Measurements from ENCODE around the gene GDPD4. TPM values are rescaled to one million over a fixed set of nuclear protein-coding genes. Genes with fewer than 3 reads are reported as not detected.
A peak's percentile ranks its signal among the peaks of the same experiment; 100 is the strongest.

GDPD4 gene
- total RNA-seq, 1 donor from 2014 or later, result not detected

DNA sequence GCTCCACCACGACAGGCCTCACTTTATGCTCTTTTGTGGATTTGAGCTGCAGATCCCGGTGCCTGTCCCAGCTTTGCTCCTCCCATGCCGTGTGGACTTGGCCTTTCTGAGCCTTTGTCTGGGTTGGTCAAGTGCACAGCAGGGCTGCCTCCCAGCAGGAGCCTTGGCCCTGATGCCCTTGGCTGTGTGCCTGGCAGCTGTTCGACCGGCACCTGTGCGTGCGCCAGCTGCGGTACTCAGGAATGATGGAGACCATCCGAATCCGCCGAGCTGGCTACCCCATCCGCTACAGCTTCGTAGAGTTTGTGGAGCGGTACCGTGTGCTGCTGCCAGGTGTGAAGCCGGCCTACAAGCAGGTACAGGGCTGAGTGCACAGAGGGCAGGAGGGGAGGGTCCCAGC lies 126.9 kb downstream of the GDPD4 start:
- no peaks in the 10 kb centered on the region for H3K9me3 ChIP-seq
- ATAC-seq (no peak), DNase-seq (peak; percentile 40)
- TF ChIP-seq, protein P1, sequence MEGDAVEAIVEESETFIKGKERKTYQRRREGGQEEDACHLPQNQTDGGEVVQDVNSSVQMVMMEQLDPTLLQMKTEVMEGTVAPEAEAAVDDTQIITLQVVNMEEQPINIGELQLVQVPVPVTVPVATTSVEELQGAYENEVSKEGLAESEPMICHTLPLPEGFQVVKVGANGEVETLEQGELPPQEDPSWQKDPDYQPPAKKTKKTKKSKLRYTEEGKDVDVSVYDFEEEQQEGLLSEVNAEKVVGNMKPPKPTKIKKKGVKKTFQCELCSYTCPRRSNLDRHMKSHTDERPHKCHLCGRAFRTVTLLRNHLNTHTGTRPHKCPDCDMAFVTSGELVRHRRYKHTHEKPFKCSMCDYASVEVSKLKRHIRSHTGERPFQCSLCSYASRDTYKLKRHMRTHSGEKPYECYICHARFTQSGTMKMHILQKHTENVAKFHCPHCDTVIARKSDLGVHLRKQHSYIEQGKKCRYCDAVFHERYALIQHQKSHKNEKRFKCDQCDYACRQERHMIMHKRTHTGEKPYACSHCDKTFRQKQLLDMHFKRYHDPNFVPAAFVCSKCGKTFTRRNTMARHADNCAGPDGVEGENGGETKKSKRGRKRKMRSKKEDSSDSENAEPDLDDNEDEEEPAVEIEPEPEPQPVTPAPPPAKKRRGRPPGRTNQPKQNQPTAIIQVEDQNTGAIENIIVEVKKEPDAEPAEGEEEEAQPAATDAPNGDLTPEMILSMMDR (IDR thresholded peaks at IDR 0.05), result no peak
- H3K27ac ChIP-seq, result no peak overlapping the region
- no peak overlapping the region for H3K4me3 ChIP-seq
- H3K36me3 ChIP-seq, result no peaks in the 10 kb centered on the region
- intact Hi-C loops (cut with DNase I), result no loop called here
- H3K4me1 ChIP-seq, result no peaks in the 10 kb centered on the region
- H3K27me3 ChIP-seq (ENCODE audit: low read depth), result no peaks in the 10 kb centered on the region

DNA sequence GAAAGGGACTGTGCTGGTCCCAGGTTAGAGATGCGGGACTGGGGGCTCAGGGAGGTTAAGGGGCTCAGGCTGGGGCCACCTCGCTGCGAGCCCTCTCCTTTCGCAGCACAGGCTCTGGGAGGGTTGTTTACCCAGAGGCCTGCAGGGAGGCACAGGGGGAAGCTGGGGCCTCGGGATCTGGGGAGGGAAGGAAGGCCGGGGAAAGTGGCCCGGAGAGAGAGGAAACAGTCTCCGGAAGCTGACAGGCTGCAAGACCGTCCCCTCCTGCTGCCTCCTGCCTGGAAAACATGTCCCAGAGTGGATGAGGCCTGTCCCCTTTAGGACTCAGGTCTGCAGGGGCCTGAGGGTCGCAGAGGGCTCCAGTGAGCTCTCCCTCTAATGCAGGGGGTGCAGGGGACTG lies 128.0 kb downstream of the GDPD4 start:
- ATAC-seq, result no peak
- no peaks in the 10 kb centered on the region for H3K27me3 ChIP-seq (ENCODE audit: low read depth)
- H3K4me1 ChIP-seq, result no peaks in the 10 kb centered on the region
- DNase-seq, result peak; percentile 19
- TF ChIP-seq, protein P1 (IDR thresholded peaks at IDR 0.05), result no peak
- H3K27ac ChIP-seq, result no peak overlapping the region
- H3K4me3 ChIP-seq, result no peak overlapping the region
- H3K9me3 ChIP-seq, result no peaks in the 10 kb centered on the region
- intact Hi-C loops (cut with DNase I), result no loop called here
- H3K36me3 ChIP-seq, result no peaks in the 10 kb centered on the region

DNA sequence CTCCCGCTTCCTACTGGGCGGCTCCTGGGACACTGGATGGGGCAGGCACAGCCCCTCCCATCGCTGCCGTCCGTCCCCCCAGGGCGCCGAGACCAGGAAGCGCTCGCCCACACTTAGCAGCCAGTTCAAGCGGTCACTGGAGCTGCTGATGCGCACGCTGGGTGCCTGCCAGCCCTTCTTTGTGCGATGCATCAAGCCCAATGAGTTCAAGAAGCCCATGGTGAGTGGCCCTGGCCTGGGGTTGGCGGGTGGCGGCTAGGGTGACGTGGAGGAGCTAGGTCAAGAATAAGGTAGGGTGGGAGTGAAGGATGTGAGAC lies 128.9 kb downstream of the GDPD4 start:
- no peak for ATAC-seq
- H3K9me3 ChIP-seq, result no peaks in the 10 kb centered on the region
- TF ChIP-seq, protein P1 (IDR thresholded peaks at IDR 0.05), result no peak
- intact Hi-C loops (cut with DNase I), result no loop called here
- no peak overlapping the region for H3K27ac ChIP-seq
- DNase-seq, result peak; percentile 45
- H3K27me3 ChIP-seq (ENCODE audit: low read depth), result no peaks in the 10 kb centered on the region
- H3K4me3 ChIP-seq, result no peak overlapping the region
- no peaks in the 10 kb centered on the region for H3K4me1 ChIP-seq
- H3K36me3 ChIP-seq, result no peaks in the 10 kb centered on the region

DNA sequence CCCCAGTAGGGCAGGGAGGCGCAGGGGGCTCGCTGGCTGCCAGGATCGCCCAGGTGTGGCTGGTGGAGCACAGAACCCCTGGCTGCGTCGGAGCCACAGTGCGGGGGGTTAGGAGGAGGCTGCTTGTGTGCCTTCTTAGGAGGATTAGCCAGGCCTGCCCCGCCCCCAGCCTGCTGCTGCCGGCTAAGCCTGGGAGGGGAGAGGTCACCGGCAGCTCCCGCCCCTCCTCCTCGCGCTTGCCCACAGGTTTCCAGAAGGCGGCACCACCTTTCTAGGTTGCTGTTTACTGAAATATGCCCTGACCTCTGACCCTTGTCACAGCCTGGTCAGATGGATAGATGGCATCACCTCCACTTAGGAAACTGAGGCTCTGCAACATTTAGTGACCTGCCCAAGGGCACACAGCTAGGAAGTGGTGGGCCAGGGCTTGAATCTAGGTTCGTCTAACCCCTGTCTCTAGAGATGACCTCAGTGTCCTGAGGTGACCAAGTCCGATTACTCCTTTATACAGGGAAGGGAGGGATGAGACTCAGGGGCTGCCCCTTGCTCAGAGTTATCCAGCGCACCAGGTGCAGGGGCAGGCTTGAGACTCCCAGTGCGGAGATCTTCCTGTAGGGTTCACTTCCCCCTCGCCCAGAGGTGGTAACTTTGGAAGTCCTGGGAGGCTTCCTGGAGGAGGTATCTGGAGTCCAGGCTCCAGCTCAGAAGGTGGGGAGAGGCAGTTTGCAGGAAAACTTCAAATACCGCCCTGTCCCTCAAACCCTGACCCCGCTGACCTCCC lies 129.4 kb downstream of the GDPD4 start:
- no peaks in the 10 kb centered on the region for H3K4me1 ChIP-seq
- H3K27ac ChIP-seq, result no peak overlapping the region
- no peaks in the 10 kb centered on the region for H3K36me3 ChIP-seq
- no peaks in the 10 kb centered on the region for H3K9me3 ChIP-seq
- TF ChIP-seq, protein P1 (IDR thresholded peaks at IDR 0.05), result no peak
- H3K27me3 ChIP-seq (ENCODE audit: low read depth), result no peaks in the 10 kb centered on the region
- ATAC-seq (no peak), DNase-seq (peak; percentile 43)
- intact Hi-C loops (cut with DNase I), result no loop called here
- no peak overlapping the region for H3K4me3 ChIP-seq

DNA sequence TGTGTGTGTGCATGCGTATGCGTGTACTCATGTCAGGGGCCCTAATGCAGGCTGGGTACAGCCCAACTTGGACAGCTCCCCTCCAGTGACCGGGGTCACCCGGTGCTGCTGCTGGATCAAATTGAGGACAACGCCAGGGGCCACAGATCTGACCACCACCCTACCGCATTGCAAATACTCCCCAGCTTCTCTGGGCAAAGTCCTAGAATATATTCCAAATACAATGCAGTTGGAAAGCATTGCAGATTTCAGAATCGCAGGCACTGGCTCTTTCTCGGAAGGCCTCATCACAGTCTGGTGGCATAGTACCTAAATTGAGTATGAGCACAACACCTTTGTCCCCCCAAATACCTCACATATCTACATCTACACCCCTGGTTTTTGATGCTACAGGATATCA lies 130.2 kb downstream of the GDPD4 start:
- no peak for ATAC-seq
- intact Hi-C loops (cut with DNase I), result no loop called here
- no peaks in the 10 kb centered on the region for H3K4me1 ChIP-seq

More for the DNA sequence above, 130.2 kb downstream of the GDPD4 start:
- H3K9me3 ChIP-seq, result no peaks in the 10 kb centered on the region
- no peak overlapping the region for H3K27ac ChIP-seq
- no peaks in the 10 kb centered on the region for H3K27me3 ChIP-seq (ENCODE audit: low read depth)
- DNase-seq, result no peak
- TF ChIP-seq, protein P1 (IDR thresholded peaks at IDR 0.05), result no peak
- H3K36me3 ChIP-seq, result no peaks in the 10 kb centered on the region
- no peak overlapping the region for H3K4me3 ChIP-seq
